ENCODE results near the gene EFEMP2.
A peak's percentile ranks its signal among the peaks of the same experiment; 100 is the strongest.

The EFEMP2 gene

GRCh38 chr11:65872586-65873317, at the start of gene EFEMP2:
Gene EFEMP2 (minus strand): TSS chr11:65872800. CDS start chr11:65872354, 446 bp downstream.
- DNase-seq: no peak

- DNase-seq: no peak
Measured at GRCh38 chr11:65921876-65922275, 49.3 kb upstream of the EFEMP2 start.

- DNase-seq: no peak
Measured at GRCh38 chr11:65921033-65921555, 48.5 kb upstream of the EFEMP2 start.

GRCh38 chr11:65920372-65920802, 47.8 kb upstream of the EFEMP2 start:
- no peak for DNase-seq

GRCh38 chr11:65919573-65920371, 47.2 kb upstream of the EFEMP2 start:
- DNase-seq: no peak

GRCh38 chr11:65919141-65919572, 46.6 kb upstream of the EFEMP2 start, which contains the start of gene DRAP1:
Gene DRAP1 (plus strand): TSS chr11:65919426. CDS start chr11:65919502, 76 bp downstream.
- peak; percentile 96 for DNase-seq

- no peak for DNase-seq
Measured at GRCh38 chr11:65918211-65919140, 45.9 kb upstream of the EFEMP2 start, which contains the start of gene C11orf68. Gene C11orf68 (minus strand): TSS chr11:65919062. CDS start chr11:65919031, 31 bp downstream.

GRCh38 chr11:65917434-65918210, 45.0 kb upstream of the EFEMP2 start:
- DNase-seq: no peak

- no peak for DNase-seq
Measured at GRCh38 chr11:65917077-65917433, 44.5 kb upstream of the EFEMP2 start.

GRCh38 chr11:65916391-65916790, 43.8 kb upstream of the EFEMP2 start:
- no peak for DNase-seq

- peak; percentile 34 for DNase-seq
Measured at GRCh38 chr11:65915821-65916251, 43.2 kb upstream of the EFEMP2 start.

- DNase-seq: no peak
Measured at GRCh38 chr11:65915101-65915820, 42.7 kb upstream of the EFEMP2 start.

GRCh38 chr11:65912845-65913244, 40.2 kb upstream of the EFEMP2 start:
- DNase-seq: no peak

GRCh38 chr11:65911682-65912568, 39.3 kb upstream of the EFEMP2 start:
- peak; percentile 58 for DNase-seq

GRCh38 chr11:65907878-65908277, 35.3 kb upstream of the EFEMP2 start:
- DNase-seq: no peak

- DNase-seq: no peak
Measured at GRCh38 chr11:65906602-65907001, 34.0 kb upstream of the EFEMP2 start.

- DNase-seq: no peak
Measured at GRCh38 chr11:65903715-65904114, 31.1 kb upstream of the EFEMP2 start.

- no peak for DNase-seq
Measured at GRCh38 chr11:65903068-65903481, 30.5 kb upstream of the EFEMP2 start.

GRCh38 chr11:65900899-65901180, 28.2 kb upstream of the EFEMP2 start:
- no peak for DNase-seq
